DMS114 treated with DMSO at 0.1 percent for 48 hours (cell line): ENCODE results near the gene C3orf20.
"Not testable (repeated sequence)": the region's sequence is repeated elsewhere in the genome, so short reads cannot be mapped to it uniquely, and the experiment has no call there.

Experiments used
- DNase-seq: peaks from one replicate; lab custom pipeline; 2025; ENCODE audit not compliant: unreplicated experiment; lab: John Stamatoyannopoulos, UW

Gene C3orf20

DNA sequence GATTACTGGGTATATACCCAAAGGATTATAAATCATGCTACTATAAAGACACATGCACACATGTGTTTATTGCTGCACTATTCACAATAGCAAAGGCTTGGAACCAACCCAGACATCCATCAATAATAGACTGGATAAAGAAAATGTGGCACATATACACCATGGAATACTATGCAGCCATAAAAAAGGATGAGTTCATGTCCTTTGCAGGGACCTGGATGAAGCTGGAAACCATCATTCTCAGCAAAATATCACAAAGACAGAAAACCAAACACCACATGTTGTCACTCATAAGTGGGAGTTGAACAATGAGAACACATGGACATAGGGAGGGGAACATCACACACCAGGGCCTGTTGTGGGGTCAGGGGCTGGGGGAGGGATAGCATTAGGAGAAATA lies 78.0 kb downstream of the C3orf20 start:
- not testable (repeated sequence) for DNase-seq

DNA sequence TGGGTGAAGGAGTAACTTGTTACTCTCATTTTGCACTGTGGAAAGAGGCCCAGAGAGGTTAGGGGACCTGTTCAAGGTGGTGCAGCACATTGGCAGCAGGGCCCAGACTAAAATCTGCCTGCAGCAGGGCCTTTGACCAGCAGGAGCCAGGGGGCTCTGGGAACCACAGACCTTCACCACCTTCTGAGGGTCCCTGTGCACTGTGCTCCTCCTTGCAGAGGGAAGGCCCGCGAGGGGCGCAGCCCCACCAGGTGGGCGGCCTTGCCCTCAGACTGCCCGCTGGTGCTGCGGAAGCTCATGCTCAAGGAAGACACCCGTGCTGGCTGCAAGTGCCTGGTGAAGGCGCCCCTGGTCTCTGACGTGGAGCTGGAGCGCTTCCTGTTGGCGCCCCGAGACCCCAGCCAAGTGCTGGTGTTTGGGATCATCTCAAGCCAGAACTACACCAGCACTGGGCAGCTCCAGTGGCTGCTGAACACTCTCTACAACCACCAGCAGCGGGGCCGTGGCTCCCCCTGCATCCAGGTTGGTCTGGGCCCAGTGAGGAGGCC lies 82.3 kb downstream of the C3orf20 start:
- DNase-seq, result no peak

- DNase-seq, result no peak
Measured at GRCh38 chr3:14758297-14758696, 83.4 kb downstream of the C3orf20 start.

DNA sequence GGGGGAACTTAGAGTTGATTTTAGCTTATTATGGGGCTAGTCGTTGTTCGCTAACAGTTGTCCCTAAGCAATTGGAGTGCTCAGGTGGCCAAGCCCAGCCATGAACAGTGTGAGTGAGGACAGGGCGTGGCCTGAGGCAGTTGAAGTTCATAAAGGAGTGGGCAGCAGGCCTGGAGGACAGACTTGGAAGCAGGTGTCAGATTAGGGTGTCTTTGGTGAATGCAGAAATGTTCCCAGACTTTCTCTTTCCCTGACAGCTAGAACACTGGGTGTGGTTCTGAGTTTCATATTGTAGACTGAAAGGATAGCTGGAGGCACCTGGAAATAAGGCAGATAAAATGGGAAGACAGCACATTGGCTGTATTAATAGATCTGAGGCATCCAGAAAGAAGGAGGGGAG lies 84.0 kb downstream of the C3orf20 start:
- no peak for DNase-seq

DNA sequence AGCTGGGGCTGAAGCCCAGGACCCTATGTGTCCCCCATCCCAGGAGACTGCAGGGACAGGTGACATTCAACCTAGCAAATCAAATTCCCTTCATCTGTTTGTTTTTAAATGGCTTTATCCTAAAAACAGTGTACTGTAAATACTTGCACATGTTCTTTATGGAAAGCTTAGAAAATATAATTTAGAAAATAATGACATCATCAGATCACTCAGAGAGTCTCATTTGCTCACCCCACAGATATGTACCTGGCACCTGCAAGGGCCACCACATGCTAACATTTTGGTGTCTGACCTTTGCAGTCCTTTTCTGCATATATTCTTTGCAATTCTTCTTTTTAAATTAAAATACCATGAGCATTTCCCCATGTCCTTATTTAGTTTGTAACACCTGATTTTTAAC lies 85.2 kb downstream of the C3orf20 start:
- DNase-seq, result no peak

GRCh38 chr3:14761121-14761672 lies 86.3 kb downstream of the C3orf20 start:
- no peak for DNase-seq

- no peak for DNase-seq
Measured at GRCh38 chr3:14761866-14762265, 86.9 kb downstream of the C3orf20 start.

DNA sequence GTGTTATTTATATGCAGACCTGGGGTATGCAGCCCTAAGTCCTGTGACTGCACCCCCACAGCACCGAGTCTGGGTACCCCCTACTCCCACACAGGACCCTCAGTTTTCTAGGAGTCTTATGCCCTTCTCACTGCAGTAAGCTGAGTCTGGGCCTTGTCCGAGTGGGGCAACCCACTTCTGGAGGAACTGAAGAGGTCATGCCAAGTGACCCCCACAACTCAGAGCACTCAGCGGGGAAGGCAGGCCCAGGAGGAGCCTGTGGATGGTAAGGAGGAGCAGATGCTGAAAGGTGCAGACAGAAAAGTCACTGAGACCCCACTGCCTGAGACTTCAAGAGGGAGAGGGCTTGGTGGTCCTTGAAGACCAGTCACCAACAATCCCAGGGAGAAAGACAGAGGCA lies 87.8 kb downstream of the C3orf20 start:
- DNase-seq, result no peak

GRCh38 chr3:14764331-14765059 lies 89.6 kb downstream of the C3orf20 start:
- no peak for DNase-seq

DNA sequence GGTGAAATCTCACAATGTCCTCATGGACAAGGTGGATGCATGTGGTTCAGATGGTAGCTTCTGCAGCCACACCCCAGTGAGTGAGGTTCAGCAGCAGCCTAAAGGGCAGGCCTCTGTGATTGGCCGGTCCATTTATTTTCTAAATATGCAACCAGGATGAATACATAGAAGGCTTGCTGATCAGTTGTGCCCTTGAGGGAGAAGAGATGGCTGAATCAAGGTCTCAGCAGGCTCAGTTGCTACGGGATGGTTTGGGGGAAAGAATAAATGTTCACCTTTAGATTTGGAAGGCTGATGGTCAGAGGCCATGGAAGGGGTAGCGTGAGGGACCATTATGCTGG lies 90.1 kb downstream of the C3orf20 start:
- DNase-seq, result no peak

GRCh38 chr3:14765576-14766427 lies 90.9 kb downstream of the C3orf20 start:
- DNase-seq, result no peak

DNA sequence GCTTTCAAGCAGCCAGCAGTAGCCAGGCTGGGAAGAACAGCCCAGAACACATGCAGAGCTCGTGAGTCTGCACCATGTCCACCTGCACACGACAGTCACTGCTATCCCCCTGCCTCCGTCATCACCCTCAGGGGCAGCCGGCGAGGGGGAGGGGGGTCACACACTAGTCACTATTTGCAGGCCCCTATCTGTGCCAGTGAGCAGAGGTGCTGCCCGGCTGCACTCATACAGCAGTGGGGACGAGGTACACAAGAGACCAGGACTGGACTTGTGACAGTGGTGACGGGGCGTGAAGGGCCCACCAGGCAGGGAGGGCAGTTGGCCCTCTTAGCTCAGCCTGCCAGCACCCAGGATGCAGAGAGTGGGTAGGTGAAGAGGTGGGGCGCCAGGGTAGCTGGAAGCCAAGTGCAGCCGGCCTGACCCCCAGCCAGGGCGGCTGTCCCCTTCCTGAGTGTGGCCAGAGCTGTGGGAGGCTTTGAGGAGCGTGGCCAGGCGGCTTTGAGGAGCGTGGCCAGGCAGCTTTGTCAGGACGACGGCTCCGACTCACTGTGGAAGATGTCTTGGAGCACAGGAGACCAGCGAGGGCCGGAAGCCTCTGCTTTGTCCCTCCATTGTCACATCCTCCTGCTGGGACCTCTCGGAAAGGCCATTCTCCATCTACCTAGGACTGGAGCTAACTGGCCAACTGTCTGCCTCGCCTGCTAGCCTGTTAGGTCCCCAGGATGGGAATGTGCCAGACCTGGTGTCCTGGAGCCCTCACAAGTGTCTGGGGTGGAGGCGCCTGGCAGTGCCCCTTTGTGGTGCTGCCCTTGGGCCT lies 91.7 kb downstream of the C3orf20 start:
- DNase-seq, result no peak

DNA sequence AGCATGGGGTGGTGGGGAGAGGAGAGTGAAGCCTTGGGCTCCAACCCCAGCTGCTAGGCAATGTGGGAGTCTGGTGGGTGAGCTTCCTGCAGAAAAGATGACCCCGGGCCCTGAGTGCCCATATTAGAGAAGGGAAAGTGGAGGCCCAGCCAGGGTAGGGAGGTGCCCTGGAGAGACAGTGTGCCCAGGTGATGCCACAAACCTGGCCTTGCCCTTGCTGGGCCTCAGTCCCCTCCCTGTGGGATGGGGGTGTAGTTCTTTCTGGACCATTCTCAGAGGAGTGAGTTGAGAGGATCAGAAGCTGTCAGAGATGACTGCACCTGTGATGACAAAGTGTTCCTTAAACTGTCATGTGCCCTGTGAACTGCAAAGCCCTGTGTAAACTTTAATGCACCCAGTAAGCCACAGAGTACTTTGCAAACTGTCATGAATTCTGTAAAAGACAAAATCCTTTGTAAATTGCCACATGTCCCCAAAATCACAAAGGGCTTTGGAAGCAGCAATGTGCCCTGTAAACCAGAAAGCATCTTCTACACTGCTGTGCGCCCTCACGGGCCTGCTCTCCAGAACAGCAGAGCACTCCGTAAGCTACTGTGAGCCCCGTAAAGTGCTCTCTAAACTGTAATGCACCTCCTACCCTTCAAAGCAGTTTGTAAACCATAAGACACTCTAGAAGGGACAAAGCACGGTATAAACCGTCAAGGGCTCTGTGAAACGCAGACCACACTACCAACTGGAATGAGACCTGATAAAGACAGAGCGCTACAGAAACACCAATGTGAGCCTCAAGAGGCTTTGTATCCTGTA lies 92.5 kb downstream of the C3orf20 start:
- DNase-seq, result no peak

GRCh38 chr3:14768182-14768790 lies 93.3 kb downstream of the C3orf20 start:
- DNase-seq, result no peak

DNA sequence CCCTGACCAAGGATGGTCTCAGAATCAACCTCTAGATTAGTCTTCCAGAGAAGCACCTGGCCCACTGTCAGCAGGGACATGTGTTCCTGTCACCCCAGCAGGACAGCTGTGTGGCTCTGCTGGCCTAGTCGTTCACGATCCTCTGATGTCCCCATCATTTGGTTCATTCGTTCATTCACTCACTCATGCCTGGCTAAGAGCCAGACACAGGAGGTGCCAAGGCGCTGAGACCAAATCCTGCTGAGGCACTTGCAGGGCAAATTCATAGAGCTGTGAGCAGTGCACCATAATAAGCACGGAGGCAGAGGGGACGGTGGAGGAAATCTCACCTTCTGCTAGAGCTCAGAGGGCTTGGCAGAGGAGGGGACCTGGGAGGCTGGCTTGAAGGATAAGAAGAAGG lies 93.9 kb downstream of the C3orf20 start:
- DNase-seq, result no peak

GRCh38 chr3:14769544-14770325 lies 94.8 kb downstream of the C3orf20 start:
- no peak for DNase-seq

- DNase-seq, result no peak
Measured at GRCh38 chr3:14770591-14770990, 95.7 kb downstream of the C3orf20 start.

- DNase-seq, result no peak
Measured at GRCh38 chr3:14771593-14772497, 96.9 kb downstream of the C3orf20 start.
